HG03064 (cell line): ENCODE results near the gene IFIT1B.
A peak's percentile ranks its signal among the peaks of the same experiment; 100 is the strongest.
"Not testable (repeated sequence)": the region's sequence is repeated elsewhere in the genome, so short reads cannot be mapped to it uniquely, and the experiment has no call there.

Experiments
- ATAC-seq: cut with Tn5 transposase; IDR thresholded peaks from one replicate; pipeline ENCODE4 v1.9.1; 2021; ENCODE audit warnings: low read depth; ENCODE audit not compliant: unreplicated experiment

IFIT1B gene, protein sequence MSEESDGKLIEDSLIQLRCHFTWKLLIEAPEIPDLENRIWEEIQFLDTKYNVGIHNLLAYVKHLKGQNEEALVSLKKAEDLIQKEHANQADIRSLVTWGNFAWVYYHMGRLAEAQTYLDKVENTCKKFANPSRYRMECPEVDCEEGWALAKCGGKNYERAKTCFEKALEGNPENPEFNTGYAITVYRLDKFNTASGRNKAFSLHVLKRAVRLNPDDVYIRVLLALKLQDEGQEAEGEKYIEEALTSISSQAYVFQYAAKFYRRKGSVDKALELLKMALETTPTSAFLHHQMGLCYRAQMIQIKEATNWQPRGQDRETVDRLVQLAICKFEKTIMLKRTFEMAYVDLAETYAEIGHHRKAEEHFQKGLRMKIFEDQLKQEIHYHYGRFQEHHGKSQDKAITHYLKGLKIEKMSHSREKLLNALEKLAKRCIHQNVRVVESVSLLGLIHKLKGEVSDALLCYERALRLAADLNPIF

DNA sequence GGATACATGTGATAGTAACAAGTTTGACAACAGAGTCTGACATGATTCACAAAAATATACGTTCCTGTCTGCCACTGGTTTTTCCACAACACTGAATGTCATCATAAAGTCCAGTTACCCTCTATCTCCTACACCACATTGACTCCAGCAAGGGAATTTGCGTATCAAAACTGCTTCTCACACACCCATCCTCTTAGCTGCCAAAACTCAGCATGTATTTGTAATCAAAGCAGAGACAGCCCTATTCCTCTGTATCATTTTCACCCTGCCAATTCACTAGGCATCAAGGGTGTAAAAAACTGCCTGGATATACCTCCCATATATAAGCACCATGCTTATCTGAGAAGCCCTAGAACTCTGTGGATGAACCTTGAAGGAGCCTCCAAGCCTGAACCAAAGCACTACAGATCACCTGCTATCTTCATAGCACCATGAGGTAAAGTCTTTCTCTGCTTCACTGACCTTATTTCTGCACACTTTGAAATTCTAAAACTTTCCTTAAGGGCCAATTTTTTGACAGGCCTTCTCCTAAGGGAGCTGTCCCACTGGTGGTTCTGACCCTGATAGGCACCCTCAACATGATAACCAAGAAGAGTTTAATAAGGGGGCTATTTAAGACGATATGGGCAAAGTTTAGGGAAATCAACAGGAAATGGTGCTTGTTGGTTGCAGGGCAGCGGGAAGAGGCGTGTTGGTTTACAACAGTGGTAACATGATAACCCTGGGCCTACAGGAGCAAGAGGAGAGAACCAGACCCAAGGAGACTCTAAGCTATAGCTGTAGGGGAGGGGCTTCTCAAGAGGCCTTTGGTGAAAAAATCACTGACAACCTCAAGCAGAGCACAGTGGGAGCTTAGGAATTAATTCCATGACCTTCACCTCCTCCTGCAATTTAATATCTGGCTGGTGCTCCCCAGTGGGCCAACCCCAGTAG is at the start of gene IFIT1B:
IFIT1B (plus strand) TSS at position 352 of the 933 bp plus-strand sequence; CDS start at position 432, 80 bp downstream.
- ATAC-seq, result no peak

DNA sequence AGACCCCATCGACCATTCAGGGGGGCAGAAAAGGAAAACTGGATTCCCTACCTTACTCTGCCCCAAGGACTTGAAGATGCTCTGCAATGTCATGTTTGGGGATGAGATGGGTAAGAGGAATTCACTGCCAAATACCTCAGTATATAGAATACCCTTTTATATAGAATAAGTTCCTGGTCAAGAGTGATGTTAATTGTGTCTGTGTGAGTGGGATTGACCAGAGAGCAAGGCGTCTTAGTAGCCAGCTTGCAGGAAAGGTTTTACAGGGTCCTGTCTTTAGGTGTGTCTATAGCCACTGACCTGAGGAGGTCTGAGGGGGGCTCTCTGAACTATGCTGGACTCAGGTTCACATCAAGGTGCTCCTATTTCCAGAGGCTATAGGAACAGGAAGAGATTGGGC is 48.7 kb upstream of the IFIT1B start:
- ATAC-seq, result no peak

DNA sequence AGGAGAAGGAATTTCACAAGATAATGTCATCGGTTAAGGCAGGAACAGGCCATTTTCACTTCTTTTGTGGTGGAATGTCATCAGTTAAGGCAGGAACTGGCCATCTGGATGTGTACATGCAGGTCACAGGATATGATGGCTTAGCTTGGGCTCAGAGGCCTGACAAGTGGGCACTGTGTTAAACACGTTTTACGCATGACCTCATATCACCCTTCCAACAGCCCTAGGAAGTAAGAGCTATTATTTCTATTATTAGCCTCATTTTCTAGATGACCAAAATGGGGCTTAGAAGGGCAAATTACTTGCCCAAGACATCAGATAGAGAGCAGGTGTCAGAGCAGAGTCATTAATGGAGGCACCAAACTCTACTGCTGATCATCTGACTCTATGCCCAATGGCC is 47.8 kb upstream of the IFIT1B start:
- not testable (repeated sequence) for ATAC-seq

DNA sequence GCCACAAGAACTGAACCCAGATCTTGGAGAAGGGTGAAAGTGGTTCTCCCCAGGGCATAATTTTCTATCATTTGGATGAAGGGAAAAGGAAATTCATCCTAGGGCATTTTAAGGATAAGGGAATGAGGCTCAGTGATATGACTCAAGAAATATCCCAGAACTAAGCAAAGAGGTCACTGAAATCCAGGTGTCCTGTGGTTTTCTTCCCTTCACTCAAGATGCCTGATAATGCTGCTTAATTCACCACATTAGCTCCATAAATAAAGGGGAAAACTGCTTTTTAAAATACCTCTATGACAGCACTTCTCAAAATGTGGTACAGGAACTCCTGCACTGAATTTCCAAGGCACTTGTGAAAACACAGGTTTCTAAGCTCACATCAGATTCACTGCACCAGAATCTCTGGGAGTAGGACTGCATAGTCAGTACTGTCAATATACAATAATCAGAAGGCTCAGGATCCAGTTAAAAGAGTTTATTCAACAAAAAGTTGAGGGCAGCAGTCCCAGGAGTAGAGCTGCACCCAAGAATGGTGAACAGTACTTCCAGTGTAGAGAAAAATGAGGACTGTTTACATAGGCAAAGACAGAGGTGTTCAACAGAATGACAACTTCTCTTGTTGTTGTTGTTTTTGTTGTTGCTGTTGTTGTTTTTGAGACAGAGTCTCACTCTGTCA is 47.2 kb upstream of the IFIT1B start:
- no peak for ATAC-seq

DNA sequence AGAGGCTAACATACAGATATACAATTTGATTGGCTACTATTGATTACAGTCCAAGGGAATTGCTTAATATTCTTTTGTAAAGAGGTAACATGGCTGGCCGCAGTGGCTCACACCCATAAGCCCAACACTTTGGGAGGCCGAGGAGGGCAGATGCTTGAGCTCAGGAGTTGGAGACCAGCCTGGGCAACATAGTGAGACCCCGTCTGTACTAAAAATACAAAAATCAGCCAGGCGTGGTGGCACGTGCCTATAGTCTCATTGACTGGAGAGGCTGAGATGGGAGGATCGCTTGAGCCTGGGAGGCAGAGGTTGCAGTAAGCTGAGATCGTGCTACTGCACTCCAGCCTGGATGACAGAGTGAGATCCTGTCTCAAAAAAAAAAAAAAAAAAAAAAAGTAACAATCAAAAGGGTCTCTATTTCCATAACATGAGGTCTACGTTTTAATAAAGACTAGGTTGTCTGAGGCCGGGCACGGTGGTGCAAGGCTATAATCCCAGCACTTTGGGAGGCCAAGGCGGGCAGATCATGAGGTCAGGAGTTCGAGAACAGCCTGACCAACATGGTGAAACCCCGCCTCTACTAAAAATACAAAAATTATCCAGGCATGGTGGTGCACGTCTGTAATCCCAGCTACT is 46.3 kb upstream of the IFIT1B start:
- ATAC-seq, result not testable (repeated sequence)

DNA sequence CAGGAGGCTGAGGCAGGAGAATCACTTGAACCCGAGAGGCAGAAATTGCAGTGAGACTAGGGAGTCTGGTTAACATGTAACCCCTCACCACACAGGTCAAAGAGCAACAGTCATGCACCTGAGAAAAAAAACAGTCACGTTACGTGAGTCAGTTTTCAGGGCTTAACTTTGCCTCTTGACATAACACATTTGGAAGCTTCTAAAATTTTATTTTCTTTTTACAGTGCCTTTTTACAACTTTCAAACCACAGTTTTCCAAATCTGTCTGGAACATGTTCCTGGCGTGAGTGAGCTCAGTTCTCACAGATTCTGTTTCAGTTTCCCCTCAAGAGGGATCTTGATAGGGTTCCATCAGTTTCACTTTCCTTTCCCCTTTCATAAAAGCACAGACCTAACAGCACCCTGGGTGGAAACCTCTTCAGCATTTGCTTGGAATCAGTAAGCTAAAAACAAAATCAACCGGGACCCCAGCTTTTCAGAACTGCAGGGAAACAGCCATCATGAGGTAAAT is 45.7 kb upstream of the IFIT1B start:
- peak; percentile 28 for ATAC-seq

DNA sequence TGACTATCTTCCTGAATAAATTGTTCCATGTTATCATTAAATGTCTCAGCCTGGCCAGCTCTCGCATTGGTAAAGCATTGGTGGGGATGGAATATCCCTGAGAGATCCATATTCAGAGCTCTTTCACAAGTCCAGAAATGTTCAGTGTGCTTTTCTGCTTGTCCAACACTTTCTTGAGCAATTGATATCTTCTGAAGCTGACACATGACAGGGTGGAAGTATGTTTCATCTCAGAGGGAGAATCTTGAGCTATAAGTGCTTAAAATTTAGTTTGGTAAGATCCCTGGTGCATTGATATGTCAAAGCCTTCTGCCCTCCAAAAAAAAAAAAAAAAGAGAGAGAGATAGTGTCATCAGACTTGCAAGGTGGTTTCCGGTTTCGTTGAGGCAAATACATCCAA is 42.6 kb upstream of the IFIT1B start:
- no peak for ATAC-seq

DNA sequence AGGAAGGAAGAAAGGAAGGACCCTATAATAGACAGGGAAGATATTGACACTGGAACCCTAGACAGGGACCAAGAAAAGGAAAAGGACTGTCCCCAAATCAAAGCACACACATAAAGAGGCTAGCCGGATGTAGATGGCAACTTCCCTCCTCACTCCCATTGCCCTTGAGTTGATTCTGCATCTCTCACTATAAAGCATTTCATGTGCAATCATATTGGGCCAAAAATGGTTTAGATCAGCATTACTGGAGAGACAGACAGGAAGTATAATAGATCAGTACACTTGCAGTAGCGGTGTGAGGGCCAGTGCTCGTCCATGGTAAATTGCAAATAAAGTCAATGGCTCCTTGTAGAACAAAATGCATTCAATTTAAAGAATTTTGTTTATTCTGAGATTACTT is 41.6 kb upstream of the IFIT1B start:
- ATAC-seq, result no peak

DNA sequence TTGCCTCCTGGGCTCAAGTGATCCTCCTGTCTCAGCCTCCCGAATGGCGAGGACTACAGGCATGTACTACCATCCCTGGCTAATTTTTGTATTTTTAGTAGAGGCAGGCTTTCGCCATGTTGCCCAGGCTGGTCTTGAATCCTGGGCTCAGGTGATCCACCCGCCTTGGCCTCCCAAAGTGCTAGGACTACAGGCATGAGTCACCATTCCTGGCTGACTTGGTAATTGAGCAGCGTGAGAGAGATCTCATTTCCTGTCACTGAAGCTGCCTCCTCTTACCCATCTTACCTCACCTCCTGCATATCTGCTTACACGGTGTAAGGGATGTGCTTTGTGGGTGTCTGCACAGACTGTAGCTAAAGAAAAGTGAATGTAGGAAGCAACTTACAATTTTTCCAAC is 40.4 kb upstream of the IFIT1B start:
- no peak for ATAC-seq

DNA sequence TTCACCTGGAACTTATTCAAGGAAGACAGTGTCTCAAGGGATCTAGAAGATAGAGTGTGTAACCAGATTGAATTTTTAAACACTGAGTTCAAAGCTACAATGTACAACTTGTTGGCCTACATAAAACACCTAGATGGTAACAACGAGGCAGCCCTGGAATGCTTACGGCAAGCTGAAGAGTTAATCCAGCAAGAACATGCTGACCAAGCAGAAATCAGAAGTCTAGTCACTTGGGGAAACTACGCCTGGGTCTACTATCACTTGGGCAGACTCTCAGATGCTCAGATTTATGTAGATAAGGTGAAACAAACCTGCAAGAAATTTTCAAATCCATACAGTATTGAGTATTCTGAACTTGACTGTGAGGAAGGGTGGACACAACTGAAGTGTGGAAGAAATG is 39.1 kb upstream of the IFIT1B start:
- ATAC-seq, result no peak

DNA sequence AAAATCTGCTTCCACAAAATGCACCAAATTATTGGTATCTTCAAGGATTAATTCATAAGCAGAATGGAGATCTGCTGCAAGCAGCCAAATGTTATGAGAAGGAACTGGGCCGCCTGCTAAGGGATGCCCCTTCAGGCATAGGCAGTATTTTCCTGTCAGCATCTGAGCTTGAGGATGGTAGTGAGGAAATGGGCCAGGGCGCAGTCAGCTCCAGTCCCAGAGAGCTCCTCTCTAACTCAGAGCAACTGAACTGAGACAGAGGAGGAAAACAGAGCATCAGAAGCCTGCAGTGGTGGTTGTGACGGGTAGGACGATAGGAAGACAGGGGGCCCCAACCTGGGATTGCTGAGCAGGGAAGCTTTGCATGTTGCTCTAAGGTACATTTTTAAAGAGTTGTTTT is 38.0 kb upstream of the IFIT1B start:
- ATAC-seq, result no peak

DNA sequence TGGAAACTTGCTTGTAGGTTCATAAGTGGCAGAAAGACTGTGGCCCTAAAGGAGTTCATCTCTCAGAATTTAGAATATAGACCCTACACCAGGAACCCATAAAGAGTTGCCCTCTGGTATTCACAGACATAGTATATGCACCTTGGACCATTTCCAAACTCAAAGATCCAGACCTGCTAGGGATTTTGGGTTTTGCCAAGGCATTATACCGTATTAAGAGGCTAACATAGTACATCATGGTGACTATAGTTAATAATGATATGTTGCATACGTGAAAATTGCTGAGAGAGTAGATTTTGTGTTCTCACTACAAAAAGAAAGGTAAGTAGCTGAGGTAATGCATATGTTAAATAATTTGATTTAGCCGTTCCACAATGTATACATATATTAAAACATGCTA is 36.2 kb upstream of the IFIT1B start:
- ATAC-seq, result no peak

DNA sequence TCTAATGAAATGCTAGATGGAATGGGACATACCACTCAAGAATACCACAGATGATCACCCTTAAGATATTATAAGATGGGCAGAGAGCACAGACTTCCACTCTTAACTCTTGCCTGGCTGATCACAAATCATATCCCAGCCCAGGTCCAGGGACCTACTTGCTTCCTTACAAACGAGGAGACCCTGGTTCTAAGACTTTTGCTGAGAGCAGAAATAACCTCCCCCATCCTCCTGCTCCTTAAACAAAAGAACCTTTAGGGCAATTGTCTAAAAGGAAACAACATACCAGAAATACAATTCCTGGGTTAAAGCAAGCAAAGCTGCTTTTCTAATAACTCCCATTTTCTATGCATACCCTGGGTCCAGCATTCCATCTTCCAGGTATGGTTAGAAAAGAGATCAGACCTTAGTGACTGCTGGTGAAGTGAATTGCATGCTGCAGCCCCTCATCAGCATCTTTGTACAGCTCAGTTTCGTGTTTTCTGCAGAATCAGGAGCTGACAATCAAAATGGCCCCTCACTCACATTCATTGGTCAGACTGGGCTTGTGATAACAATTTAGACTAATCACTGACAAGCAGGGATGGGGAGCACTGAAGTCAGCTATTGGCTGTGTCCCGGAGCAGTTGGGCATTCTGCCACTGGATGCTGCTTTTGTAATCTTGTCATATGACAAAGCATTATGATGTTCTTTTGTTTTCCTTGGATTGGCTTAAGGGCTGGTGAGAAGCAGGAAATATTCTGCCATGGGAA is 35.5 kb upstream of the IFIT1B start:
- ATAC-seq, result no peak

DNA sequence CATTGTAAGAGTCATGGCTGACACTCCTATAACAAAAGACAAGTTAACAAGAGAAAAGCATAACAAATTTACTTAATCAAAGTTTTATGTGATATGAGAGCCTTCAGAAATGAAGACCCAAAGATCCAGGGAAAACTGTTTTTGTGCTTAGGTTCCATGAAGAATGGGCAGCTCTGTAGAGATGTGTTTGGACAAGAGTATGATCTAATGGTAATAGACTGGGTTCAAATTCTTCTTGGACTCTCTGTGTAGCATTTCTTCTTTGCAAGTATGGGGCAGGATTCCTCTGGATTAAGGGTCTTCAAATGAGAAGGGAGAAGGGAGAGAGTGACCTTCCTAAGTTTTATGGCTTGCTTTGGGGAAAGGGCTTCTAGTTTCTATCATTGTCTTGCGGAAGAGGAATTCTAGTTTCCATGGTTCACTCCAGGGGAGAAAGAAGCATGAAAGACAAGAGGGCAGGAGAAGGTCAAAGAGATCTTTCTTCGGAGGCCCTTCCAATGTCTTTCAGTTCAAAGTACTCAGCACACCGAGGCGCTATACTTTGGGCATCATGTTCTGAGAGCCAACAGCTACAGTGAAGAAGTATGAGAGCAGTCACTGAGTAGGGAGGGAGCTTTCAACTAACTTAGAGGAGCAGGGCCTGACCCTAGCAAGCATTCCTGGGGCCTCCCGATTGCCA is 34.6 kb upstream of the IFIT1B start:
- no peak for ATAC-seq

DNA sequence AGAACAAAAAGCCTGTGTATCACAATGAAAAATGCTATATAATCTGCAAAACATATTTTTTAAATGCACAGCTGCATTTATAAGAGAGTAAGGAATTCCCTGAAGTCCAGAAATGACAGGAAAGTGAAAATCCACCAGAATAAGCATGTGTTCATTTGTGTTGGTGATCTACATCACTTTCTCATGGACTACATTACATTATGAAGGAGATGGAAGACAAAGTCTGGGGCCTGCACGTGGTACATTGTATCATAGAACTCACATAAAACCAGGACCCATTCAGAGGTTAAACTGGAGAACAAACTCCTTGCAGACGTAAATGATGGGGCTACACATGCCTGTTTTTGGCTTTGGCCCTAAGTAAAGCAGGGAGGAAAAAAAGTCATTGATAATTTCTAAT is 33.7 kb upstream of the IFIT1B start:
- no peak for ATAC-seq

DNA sequence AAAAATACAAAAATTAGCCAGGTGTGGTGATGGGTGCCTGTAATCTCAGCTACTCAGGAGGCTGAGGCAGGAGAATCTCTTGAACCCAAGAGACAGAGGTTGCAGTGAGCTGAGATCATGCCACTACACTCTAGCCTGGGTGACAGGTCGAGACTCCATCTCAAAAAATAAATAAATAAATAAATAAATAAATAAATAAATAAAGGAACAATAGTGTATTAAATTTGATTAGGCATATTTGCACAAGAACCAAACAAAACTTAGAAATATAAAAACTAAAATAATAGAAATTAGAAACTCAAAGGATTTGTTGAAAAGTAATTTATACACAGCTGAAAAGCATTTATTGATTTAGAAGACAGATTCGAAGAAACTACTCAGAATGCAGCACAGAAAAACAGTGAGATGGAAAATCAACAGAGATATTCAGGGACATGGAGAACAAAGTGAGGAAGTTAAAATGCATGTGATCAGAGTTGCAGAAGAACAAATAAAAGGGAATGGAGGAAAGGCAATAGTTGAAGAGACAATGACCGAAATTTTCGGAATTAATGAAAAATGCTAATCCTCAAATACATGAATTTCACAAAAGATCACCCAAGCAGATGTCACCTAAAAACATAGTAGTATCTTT is 32.4 kb upstream of the IFIT1B start:
- ATAC-seq, result no peak

DNA sequence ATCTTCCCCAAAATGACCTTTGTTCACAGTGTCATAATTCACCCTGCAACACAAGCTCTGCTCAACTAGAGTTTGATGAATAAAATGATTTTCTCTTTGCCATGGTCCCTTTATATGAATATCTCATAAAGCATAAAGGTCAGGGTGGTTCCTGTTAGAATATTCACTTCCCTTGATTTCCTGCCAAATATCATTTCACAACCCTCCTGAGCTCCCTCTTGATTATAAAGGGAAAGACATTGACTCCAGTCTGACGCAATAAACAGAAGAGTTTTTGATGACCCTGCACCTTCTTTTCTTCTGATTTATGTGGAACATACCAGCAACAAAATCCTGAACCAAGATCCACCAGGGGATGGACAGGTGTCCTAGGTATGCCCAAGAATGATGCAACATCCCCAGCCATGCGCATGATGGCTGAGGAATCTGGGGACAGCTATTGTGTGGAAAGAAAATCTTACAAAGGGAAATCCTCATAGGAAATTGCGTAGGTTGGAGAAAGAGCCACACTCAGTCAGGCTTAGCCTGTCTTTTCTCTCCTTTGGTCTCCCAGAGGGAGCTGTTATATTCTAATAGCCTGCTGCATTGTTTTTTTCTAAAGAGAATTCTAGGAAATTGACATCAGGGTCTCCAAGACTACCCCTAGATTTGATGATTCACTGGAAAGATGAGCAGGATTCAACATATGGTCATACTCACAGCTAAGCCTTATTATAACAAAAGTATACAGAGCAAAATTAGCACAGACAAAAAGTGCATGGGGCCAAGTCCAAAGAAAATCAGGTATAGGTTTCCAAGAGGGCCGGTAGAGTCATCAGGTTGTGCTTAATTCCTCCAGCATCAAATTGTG is 31.2 kb upstream of the IFIT1B start:
- ATAC-seq, result no peak
